Gastroesophageal sphincter (tissue), 4 donors: ENCODE data around the gene MAP1S. TPM values are rescaled to one million over a fixed set of nuclear protein-coding genes. Genes with fewer than 3 reads are reported as not detected.

Experiments
- ATAC-seq: fragments of 150-250 bp; one replicate; pipeline ENCODE4 v1.9.1; 2016; ENCODE audit warnings: mild to moderate bottlenecking, moderate library complexity
- H3K27ac ChIP-seq, 4 donors: fragments of 200-600 bp; sonication (generic) in 3 of 4; 1 replicate in 3 of 4; 2 replicates in 1 of 4; pipeline ENCODE4 v1.5.1; 2016 to 2019
- H3K27me3 ChIP-seq: fragments of 200-600 bp; sonication (generic); one replicate; pipeline ENCODE4 v1.5.1; 2019
- H3K36me3 ChIP-seq, 2 donors: fragments of 200-600 bp; sonication (generic); one replicate each; pipeline ENCODE4 v1.5.1; 2019; ENCODE audit warnings: control low read depth in 1 of 2
- H3K4me1 ChIP-seq, 3 donors: fragments of 200-600 bp; sonication (generic); 1 replicate in 2 of 3; 2 replicates in 1 of 3; pipeline ENCODE4 v1.5.1; 2016 to 2019; ENCODE audit warnings: control low read depth in 2 of 3
- H3K4me3 ChIP-seq, 2 donors: fragments of 200-600 bp; sonication (generic); one replicate each; pipeline ENCODE4 v1.5.1; 2019; ENCODE audit warnings: mild to moderate bottlenecking in 1 of 2, moderate library complexity in 1 of 2
- H3K9me3 ChIP-seq, 3 donors: fragments of 200-600 bp; sonication (generic); one replicate each; pipeline ENCODE4 v1.5.1; 2017 to 2019; ENCODE audit warnings: control low read depth in 2 of 3
- CTCF ChIP-seq, 4 experiments: fragments of 200-600 bp in 2 of 4; fragments of 450-650 bp in 2 of 4; sonication (generic) in 1 of 4; IDR thresholded peaks; one replicate each; pipeline ENCODE4 v1.5.1; 2017 to 2019; ENCODE audit warnings: antibody characterized with exemption in 4 of 4, mild to moderate bottlenecking in 2 of 4, moderate library complexity in 2 of 4
- EP300 ChIP-seq: sonication (generic); formaldehyde crosslinking; IDR thresholded peaks from one replicate; pipeline ENCODE4 v1.6.1; 2017; ENCODE audit warnings: antibody characterized with exemption, mild to moderate bottlenecking
- POLR2A ChIP-seq, 2 donors: fragments of 450-650 bp; IDR thresholded peaks; one replicate each; pipeline ENCODE4 v1.6.1; 2017; ENCODE audit warnings: antibody characterized with exemption in 2 of 2, mild to moderate bottlenecking in 2 of 2, moderate library complexity in 1 of 2
- POLR2AphosphoS5 ChIP-seq: sonication (generic); formaldehyde crosslinking; IDR thresholded peaks from one replicate; pipeline ENCODE4 v1.6.1; 2017; ENCODE audit warnings: antibody characterized with exemption
- WGBS, 2 donors: methylation state at CpG; one replicate each; pipeline ENCODE4 v1.1.5; 2018; ENCODE audit warnings: low coverage in 1 of 2; 5-methylcytosine and 5-hydroxymethylcytosine counted together
- total RNA-seq, 4 donors: library from RNA; depleted of rRNA; stranded (reverse); fragments of >200 nt; gene quantifications; one replicate each; pipeline ENCODE4 v1.1.0, GENCODE V29; 2016

The MAP1S gene
- total RNA-seq, 4 donors from 2014 or later = 18.8 to 47.3 (median 23.9) TPM

GRCh38 chr19:17734146-17734545, 14.9 kb downstream of the MAP1S start:
- TF ChIP-seq CTCF (IDR thresholded peaks at IDR 0.05) = no peak
- no peak for TF ChIP-seq EP300
- TF ChIP-seq POLR2A (IDR thresholded peaks at IDR 0.05) = no peak
- TF ChIP-seq POLR2AphosphoS5 = no peak
- Histone ChIP-seq H3K36me3 (peaks cover 0 to 92% of the 10 kb centered on the region in 2 donors), H3K9me3 (no peaks in the 10 kb centered on the region), H3K27me3 (no peaks in the 10 kb centered on the region), H3K4me3 (no peak overlapping the region), H3K27ac (no peak overlapping the region), H3K4me1 (no peaks in the 10 kb centered on the region)
- 79% methylated on average over 5 of the region's 16 CpGs; no CpG with 5 or more reads in 1 of the 2 donors for WGBS, 2 donors
- ATAC-seq = no peak

GRCh38 chr19:17735410-17735809, 16.1 kb downstream of the MAP1S start:
- Histone ChIP-seq H3K4me3 (no peak overlapping the region), H3K27ac (no peak overlapping the region), H3K9me3 (no peaks in the 10 kb centered on the region), H3K27me3 (no peaks in the 10 kb centered on the region), H3K4me1 (no peaks in the 10 kb centered on the region), H3K36me3 (peaks cover 0 to 79% of the 10 kb centered on the region in 2 donors)
- TF ChIP-seq POLR2A (IDR thresholded peaks at IDR 0.05) = no peak
- TF ChIP-seq POLR2AphosphoS5 = no peak
- no peak for TF ChIP-seq CTCF (IDR thresholded peaks at IDR 0.05)
- no peak for TF ChIP-seq EP300
- WGBS, 2 donors = 83 to 88% methylated on average over 2 to 3 of the region's 5 CpGs
- no peak for ATAC-seq

GRCh38 chr19:17737690-17738153, 18.4 kb downstream of the MAP1S start:
- H3K27ac ChIP-seq = no peak overlapping the region
- H3K27me3 ChIP-seq = no peaks in the 10 kb centered on the region
- no peaks in the 10 kb centered on the region for H3K9me3 ChIP-seq
- 73% methylated on average over 3 to 6 of the region's 7 CpGs for WGBS, 2 donors
- no peaks in the 10 kb centered on the region for H3K4me1 ChIP-seq
- H3K4me3 ChIP-seq = no peak overlapping the region
- peaks cover 0 to 56% of the 10 kb centered on the region in 2 donors for H3K36me3 ChIP-seq
- no peak for ATAC-seq
- TF ChIP-seq POLR2AphosphoS5 (no peak), POLR2A (IDR thresholded peaks at IDR 0.05) (no peak), EP300 (no peak), CTCF (IDR thresholded peaks at IDR 0.05) (no peak)

GRCh38 chr19:17739121-17739875, 20.0 kb downstream of the MAP1S start:
- Histone ChIP-seq H3K4me1 (no peaks in the 10 kb centered on the region), H3K27ac (no peak overlapping the region), H3K4me3 (no peak overlapping the region), H3K36me3 (peaks cover 0 to 40% of the 10 kb centered on the region in 2 donors), H3K27me3 (no peaks in the 10 kb centered on the region), H3K9me3 (no peaks in the 10 kb centered on the region)
- 66 to 73% methylated on average over 3 to 7 of the region's 18 CpGs for WGBS, 2 donors
- ATAC-seq = no peak
- TF ChIP-seq CTCF (IDR thresholded peaks at IDR 0.05) = no peak
- no peak for TF ChIP-seq POLR2AphosphoS5
- TF ChIP-seq POLR2A (IDR thresholded peaks at IDR 0.05) = no peak
- TF ChIP-seq EP300 = no peak

GRCh38 chr19:17741456-17741855, 22.2 kb downstream of the MAP1S start:
- Histone ChIP-seq H3K4me3 (no peak overlapping the region), H3K27ac (no peak overlapping the region), H3K4me1 (no peaks in the 10 kb centered on the region), H3K36me3 (peaks cover 0 to 18% of the 10 kb centered on the region in 2 donors), H3K27me3 (no peaks in the 10 kb centered on the region), H3K9me3 (no peaks in the 10 kb centered on the region)
- no peak for ATAC-seq
- WGBS, 2 donors = 76 to 94% methylated on average over 2 of the region's 2 CpGs
- TF ChIP-seq EP300 = no peak
- no peak for TF ChIP-seq POLR2AphosphoS5
- no peak for TF ChIP-seq POLR2A (IDR thresholded peaks at IDR 0.05)
- TF ChIP-seq CTCF (IDR thresholded peaks at IDR 0.05) = no peak
